HCT116 (cell line): ENCODE results near the gene ARNT2.

Experiments used
- CBX3 ChIP-seq: IDR thresholded peaks from 2 replicates; pipeline ENCODE4 v1.6.1; 2012; ENCODE audit warnings: low read depth
- CTCF ChIP-seq, 3 experiments: fragments of 200-600 bp in 1 of 3; sonication (generic) in 1 of 3; IDR thresholded peaks in 2 of 3; conservative IDR thresholded peaks in 1 of 3; 2 replicates each; pipeline ENCODE4 v1.5.1; 2012 to 2017; ENCODE audit warnings: low read depth in 2 of 3, low read length in 2 of 3, antibody characterized with exemption in 1 of 3, borderline replicate concordance in 1 of 3, control low read depth in 1 of 3, mild to moderate bottlenecking in 1 of 3, mixed read lengths in 1 of 3, mixed run types in 1 of 3, moderate library complexity in 1 of 3; ENCODE audit not compliant: insufficient read depth in 1 of 3
- EZH2 ChIP-seq: fragments of 200-600 bp; sonication (generic); IDR thresholded peaks from 2 replicates; pipeline ENCODE4 v1.6.1; 2017; ENCODE audit warnings: antibody characterized with exemption, mixed run types
- EZH2phosphoT487 ChIP-seq: fragments of 200-600 bp; IDR thresholded peaks from 2 replicates; pipeline ENCODE4 v1.6.1; 2018; ENCODE audit warnings: antibody characterized with exemption, borderline replicate concordance
- POLR2A ChIP-seq: IDR thresholded peaks from 2 replicates; pipeline ENCODE4 v1.7.0; 2011; ENCODE audit warnings: borderline replicate concordance; ENCODE audit not compliant: insufficient read depth, insufficient read length; ENCODE audit errors: extremely low read depth
- POLR2AphosphoS5 ChIP-seq: IDR thresholded peaks from 2 replicates; pipeline ENCODE4 v1.6.1; 2011; ENCODE audit warnings: mild to moderate bottlenecking, low read depth, low read length, moderate library complexity
- RAD21 ChIP-seq: IDR thresholded peaks from 2 replicates; pipeline ENCODE4 v1.6.1; 2012; ENCODE audit warnings: low read depth, mild to moderate bottlenecking
- REST ChIP-seq: IDR thresholded peaks from 2 replicates; pipeline ENCODE4 v1.6.1; 2012; ENCODE audit warnings: low read depth
- YY1 ChIP-seq: IDR thresholded peaks from 2 replicates; pipeline ENCODE4 v1.6.1; 2011; ENCODE audit warnings: low read length, low read depth, moderate library complexity, mild to moderate bottlenecking; ENCODE audit not compliant: insufficient replicate concordance; ENCODE audit errors: extremely low read depth
- ZBTB33 ChIP-seq: IDR thresholded peaks from 2 replicates; pipeline ENCODE4 v1.6.1; 2011; ENCODE audit warnings: mild to moderate bottlenecking, low read length, moderate library complexity; ENCODE audit not compliant: insufficient replicate concordance; ENCODE audit errors: extremely low read depth
- ZNF274 ChIP-seq: fragments of 200-500 bp; sonication (Bioruptor generic); IDR thresholded peaks from 2 replicates; pipeline ENCODE4 v1.6.1; 2014; ENCODE audit warnings: mild to moderate bottlenecking, low read depth, low read length, inconsistent platforms

GRCh38 chr15:80436511-80437307 lies 32.5 kb downstream of the ARNT2 start:
- no peak for TF ChIP-seq CTCF (IDR thresholded peaks at IDR 0.05 in 2 of 3, conservative IDR thresholded peaks at IDR 0.05 in 1 of 3; ENCODE audit: borderline replicate concordance in 1 of 3, insufficient read depth in 1 of 3, low read depth in 2 of 3, low read length in 2 of 3)
- TF ChIP-seq EZH2: no peak
- TF ChIP-seq REST: no peak
- TF ChIP-seq POLR2A: no peak
- TF ChIP-seq ZBTB33: no peak
- TF ChIP-seq CBX3: peak; percentile 83
- no peak for TF ChIP-seq EZH2phosphoT487
- no peak for TF ChIP-seq ZNF274
- no peak for TF ChIP-seq YY1
- TF ChIP-seq POLR2AphosphoS5: peak; percentile 48
- no peak for TF ChIP-seq RAD21
